Cardiac muscle cell (in vitro differentiated cells and primary cell): ENCODE results near the gene RETREG2. TPM values are rescaled to one million over a fixed set of nuclear protein-coding genes. Genes with fewer than 3 reads are reported as not detected.

Experiments
- DNase-seq, 2 donors: peaks; one replicate each; pipeline versions ENCODE4 v3.0.0 to v3.0.0-alpha.2; 2010 to 2017; ENCODE audit warnings: low read depth in 1 of 2, low spot score in 1 of 2
- H3K27ac ChIP-seq: fragments of 200-600 bp; sonication (generic); 2 replicates; pipeline ENCODE4 v1.5.1; 2016
- H3K27me3 ChIP-seq: fragments of 200-600 bp; sonication (generic); 2 replicates; pipeline ENCODE4 v1.6.0; 2016; ENCODE audit warnings: control low read depth
- H3K36me3 ChIP-seq: fragments of 200-600 bp; sonication (generic); 2 replicates; pipeline ENCODE4 v1.5.1; 2016; ENCODE audit warnings: control low read depth
- H3K4me1 ChIP-seq: fragments of 200-600 bp; sonication (generic); 2 replicates; pipeline ENCODE4 v1.8.1; 2017; ENCODE audit warnings: low read depth, mild to moderate bottlenecking, mixed run types
- H3K4me3 ChIP-seq: fragments of 200-600 bp; sonication (generic); 2 replicates; pipeline ENCODE4 v1.5.1; 2016; ENCODE audit warnings: mild to moderate bottlenecking
- H3K9me3 ChIP-seq: fragments of 200-600 bp; sonication (generic); 2 replicates; pipeline ENCODE4 v1.5.1; 2017; ENCODE audit warnings: low read depth, mild to moderate bottlenecking, control low read depth
- CTCF ChIP-seq: IDR thresholded peaks from 2 replicates; pipeline ENCODE4 v1.5.1; 2012; ENCODE audit warnings: low read depth, mild to moderate bottlenecking, low read length
- polyA plus RNA-seq: library from polyadenylated mRNA; unstranded; fragments of >200 nt; fragmentation: Nextera tagmentation; extraction: Ambion mirVana; gene quantifications from 2 replicates; pipeline ENCODE4 v1.2.1, GENCODE V29; 2016
- total RNA-seq: library from RNA; depleted of rRNA; stranded (reverse); fragments of >200 nt; gene quantifications from 2 replicates; pipeline ENCODE4 v1.2.3, GENCODE V29; 2016

RETREG2 gene
- total and polyA plus RNA-seq, 2 experiments from 2014 or later: 72.0 to 77.6 TPM

DNA sequence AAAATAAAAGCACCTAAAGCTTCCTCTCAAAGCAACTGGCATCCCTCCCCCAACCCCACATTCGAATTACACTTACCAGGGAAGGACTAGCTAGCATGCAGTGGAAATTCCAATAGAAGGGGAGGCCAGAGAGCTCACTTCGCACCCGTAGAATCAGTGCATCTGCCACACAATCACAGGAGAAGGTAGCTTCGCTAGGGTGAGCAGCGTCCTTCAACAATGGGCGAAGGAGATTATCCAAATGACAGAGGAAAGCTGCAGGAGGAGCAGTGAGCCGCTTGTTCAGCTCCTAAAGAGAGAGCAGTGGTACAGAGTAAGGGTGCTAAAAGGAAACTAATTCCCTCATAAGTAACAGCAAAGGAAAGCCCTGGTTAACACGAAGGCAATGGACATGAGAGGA, 20.7 kb upstream of the RETREG2 start:
- Histone ChIP-seq H3K27me3 (no peaks in the 10 kb centered on the region), H3K4me3 (no peak overlapping the region)

DNA sequence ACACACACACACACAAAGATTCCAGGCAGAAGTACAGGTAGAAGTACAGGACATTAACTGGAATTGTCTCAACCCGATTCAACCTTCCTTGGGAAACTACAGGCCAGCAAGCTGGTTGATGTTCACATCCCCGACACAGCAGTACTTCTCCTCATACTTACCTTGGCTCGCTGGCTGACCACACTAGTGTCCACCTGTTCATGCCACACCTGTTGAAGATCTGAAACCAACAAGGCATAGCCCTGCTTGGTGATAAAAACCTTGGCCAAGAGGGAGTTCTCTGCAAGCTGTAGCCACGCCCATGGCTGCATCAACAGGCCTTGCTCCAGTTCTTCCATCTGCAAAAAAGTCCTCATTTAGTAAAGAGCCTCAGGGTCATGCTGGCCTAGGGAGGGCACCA, 20.1 kb upstream of the RETREG2 start:
- Histone ChIP-seq H3K4me1 (peaks cover 4% of the 10 kb centered on the region), H3K4me3 (no peak overlapping the region), H3K27ac (no peak overlapping the region), H3K27me3 (no peaks in the 10 kb centered on the region), H3K36me3 (peaks cover 3% of the 10 kb centered on the region), H3K9me3 (no peaks in the 10 kb centered on the region)
- no peak for DNase-seq
- no peak for TF ChIP-seq CTCF

More for the DNA sequence above, 20.7 kb upstream of the RETREG2 start:
- peaks cover 4% of the 10 kb centered on the region for H3K4me1 ChIP-seq
- no peak overlapping the region for H3K27ac ChIP-seq
- DNase-seq: no peak
- H3K36me3 ChIP-seq: peaks cover 3% of the 10 kb centered on the region
- no peaks in the 10 kb centered on the region for H3K9me3 ChIP-seq
- no peak for TF ChIP-seq CTCF

DNA sequence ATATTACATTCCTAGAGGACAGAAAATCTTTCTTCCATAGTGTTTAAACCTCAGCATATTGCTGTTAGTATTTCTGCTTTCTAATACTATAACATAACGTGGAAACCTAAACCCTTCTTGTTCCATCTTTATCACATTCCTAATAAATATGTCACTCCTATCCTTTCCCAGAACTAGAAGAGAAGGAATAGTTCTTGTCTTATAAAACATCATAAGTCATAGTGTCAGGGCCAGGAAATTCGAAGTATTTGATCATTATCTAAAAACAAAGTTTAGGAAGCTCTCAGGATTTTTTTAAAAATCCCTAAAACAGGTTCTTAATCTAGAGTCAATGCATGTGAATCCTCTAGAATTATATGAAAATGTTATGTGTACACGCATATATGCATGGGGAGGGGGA, 19.5 kb upstream of the RETREG2 start:
- DNase-seq: no peak
- TF ChIP-seq CTCF: no peak
- H3K9me3 ChIP-seq: no peaks in the 10 kb centered on the region
- peaks cover under 1% of the 10 kb centered on the region for H3K27me3 ChIP-seq
- no peak overlapping the region for H3K4me3 ChIP-seq
- peaks cover 4% of the 10 kb centered on the region for H3K4me1 ChIP-seq
- H3K36me3 ChIP-seq: peaks cover 3% of the 10 kb centered on the region
- no peak overlapping the region for H3K27ac ChIP-seq

- TF ChIP-seq CTCF: no peak
Measured at GRCh38 chr2:219159771-219160185, 18.3 kb upstream of the RETREG2 start.

GRCh38 chr2:219160186-219161017, 17.7 kb upstream of the RETREG2 start, which contains the start of gene NHEJ1:
TSS of gene NHEJ1 (minus strand) at chr2:219160815. CDS start at chr2:219158362, 2,453 bp downstream.
- DNase-seq: peak; percentile 92 to 96
- Histone ChIP-seq H3K27me3 (peaks cover 5% of the 10 kb centered on the region), H3K4me1 (peaks cover 4% of the 10 kb centered on the region), H3K36me3 (peaks cover 3% of the 10 kb centered on the region), H3K27ac (peak within 1 kb of the TSS; percentile 87), H3K9me3 (no peaks in the 10 kb centered on the region), H3K4me3 (peak within 1 kb of the TSS; percentile 54)
- peak; percentile 96 for TF ChIP-seq CTCF

More at GRCh38 chr2:219159771-219160185, 18.3 kb upstream of the RETREG2 start:
- Histone ChIP-seq H3K9me3 (no peaks in the 10 kb centered on the region), H3K27me3 (peaks cover 5% of the 10 kb centered on the region), H3K4me3 (peak overlapping the region; percentile 54), H3K4me1 (peaks cover 4% of the 10 kb centered on the region), H3K36me3 (peaks cover 3% of the 10 kb centered on the region), H3K27ac (no peak overlapping the region)
- DNase-seq: no peak
